GM12878 (cell line): ENCODE data around the gene GAGE2A. TPM values are rescaled to one million over a fixed set of nuclear protein-coding genes. Genes with fewer than 3 reads are reported as not detected.
"Not testable (repeated sequence)": the region's sequence is repeated elsewhere in the genome, so short reads cannot be mapped to it uniquely, and the experiment has no call there.

ENCODE experiments used
- ATAC-seq: fragments of 200-7000 bp; cut with Tn5 transposase; 3 replicates; pipeline ENCODE4 v1.9.1; 2020; ENCODE audit warnings: mild to moderate bottlenecking, moderate library complexity
- BruUV-seq: library from RNA; stranded (reverse); fragments of 400-500 nt; replicated peaks from 2 replicates; lab custom pipeline; 2021; lab: Mats Ljungman, UMichigan
- CTCF ChIA-PET: fragments of 300-600 bp; sonication (Branson Sonifier 250); formaldehyde crosslinking; extraction: SDS; loops from one replicate; lab custom pipeline; 2021; ENCODE audit warnings: inconsistent platforms; lab: Yijun Ruan, JAX
- POLR2A ChIA-PET: fragments of 350-600 bp; formaldehyde crosslinking; extraction: SDS; loops from one replicate; lab custom pipeline; 2021; ENCODE audit warnings: inconsistent platforms; lab: Charles Lee
- RAD21 ChIA-PET: fragments of 300-600 bp; sonication (Branson Sonifier 250); formaldehyde crosslinking; loops from one replicate; lab custom pipeline; 2023; ENCODE audit warnings: antibody characterized with exemption; ENCODE audit not compliant: unreplicated experiment; lab: Charles Lee
- SMC1A ChIA-PET: fragments of 300-600 bp; sonication (Branson Sonifier 250); formaldehyde crosslinking; loops from one replicate; lab custom pipeline; 2023; ENCODE audit not compliant: unreplicated experiment, uncharacterized antibody; lab: Charles Lee
- DNase-seq: peaks from one replicate; pipeline ENCODE4 v3.0.0-alpha.2; 2011; ENCODE audit warnings: low read depth, low spot score
- FAIRE-seq: peaks from 3 replicates; lab custom pipeline; 2011; peaks lifted over from hg19 to GRCh38; lab: Jason Lieb, UNC
- H2AFZ ChIP-seq: 2 replicates; pipeline ENCODE4 v1.6.0; 2011; ENCODE audit warnings: low read depth, low read length, control low read depth; ENCODE audit not compliant: control insufficient read depth
- H3K27ac ChIP-seq: 2 replicates; pipeline ENCODE4 v1.5.1; 2011; ENCODE audit warnings: control low read depth; ENCODE audit not compliant: control insufficient read depth, insufficient read depth
- H3K27me3 ChIP-seq, 2 experiments: replicated peaks in 1 of 2; 2 replicates each; pipeline versions ENCODE4 v1.6.0 to v1.6.1; 2011; ENCODE audit warnings: low read length in 1 of 2; ENCODE audit not compliant: control insufficient read depth in 2 of 2, insufficient read depth in 2 of 2
- H3K36me3 ChIP-seq, 2 experiments: 2 replicates each; pipeline ENCODE4 v1.5.1; 2011; ENCODE audit warnings: low read length in 1 of 2; ENCODE audit not compliant: control insufficient read depth in 2 of 2, insufficient read depth in 2 of 2
- H3K4me1 ChIP-seq: 2 replicates; pipeline ENCODE4 v1.6.1; 2011; ENCODE audit warnings: mild to moderate bottlenecking, low read length, moderate library complexity, mixed read lengths; ENCODE audit not compliant: control insufficient read depth, insufficient read depth
- H3K4me2 ChIP-seq: 2 replicates; pipeline ENCODE4 v1.6.0; 2011; ENCODE audit warnings: control low read depth; ENCODE audit not compliant: control insufficient read depth, insufficient read depth
- H3K4me3 ChIP-seq: fragments of 200-600 bp; sonication (generic); 2 replicates; pipeline ENCODE4 v1.5.1; 2016
- H3K79me2 ChIP-seq: 2 replicates; pipeline ENCODE4 v1.6.0; 2011; ENCODE audit warnings: low read length; ENCODE audit not compliant: control insufficient read depth, insufficient read depth
- H3K9ac ChIP-seq: 2 replicates; pipeline ENCODE4 v1.8.0; 2011; ENCODE audit warnings: low read length, control low read depth, mixed read lengths; ENCODE audit not compliant: control insufficient read depth, insufficient read depth
- H3K9me3 ChIP-seq: replicated peaks from 3 replicates; pipeline ENCODE4 v1.5.1; 2011; ENCODE audit warnings: mild to moderate bottlenecking, low read length; ENCODE audit not compliant: control insufficient read depth, insufficient read depth
- H4K20me1 ChIP-seq: 2 replicates; pipeline ENCODE4 v1.6.0; 2011; ENCODE audit not compliant: control insufficient read depth, insufficient read depth
- WGBS: methylation state at CpG from one replicate; pipeline ENCODE4 v1.1.6; 2016; ENCODE audit warnings: low lambda C conversion rate; ENCODE audit not compliant: insufficient replicate concordance, insufficient coverage; ENCODE audit errors: missing lambda C conversion rate; 5-methylcytosine and 5-hydroxymethylcytosine counted together
- in situ Hi-C: fragments of 300-500 bp; cut with MboI; formaldehyde crosslinking; loops from 9 replicates; pipeline ENCODE4 v1.14.3; 2018; ENCODE audit warnings: mixed read lengths
- intact Hi-C: fragments of 100-400 bp; cut with micrococcal nuclease; formaldehyde crosslinking; loops from one replicate; pipeline ENCODE4 v1.14.2; 2022; ENCODE audit not compliant: unreplicated experiment
- polyA plus RNA-seq, 11 experiments: library from polyadenylated mRNA; depleted of rRNA in 4 of 11; unstranded in 6 of 11; stranded (reverse) in 5 of 11; fragments of >200 nt; fragmentation: Nextera tagmentation in 4 of 11; fragmentation: Illumina TruSeq in 1 of 11; extraction: Ambion mirVana in 4 of 11; extraction: Trizol in 1 of 11; gene quantifications; 1 replicate in 1 of 11; 2 replicates in 10 of 11; pipeline versions ENCODE4 v1.2.1 to v1.2.3, GENCODE V29; 2011 to 2016; ENCODE audit warnings: inconsistent platforms in 2 of 11, missing spikeins in 2 of 11, low read depth in 1 of 11
- total RNA-seq, 4 experiments: library from RNA; depleted of rRNA in 3 of 4; stranded (reverse); fragments of >200 nt in 3 of 4; fragmentation: Illumina TruSeq in 1 of 4; extraction: Trizol in 1 of 4; gene quantifications; 2 replicates each; pipeline versions ENCODE4 v1.2.1 to v1.2.3, GENCODE V29; 2013 to 2021

GAGE2A gene
- total and polyA plus RNA-seq, 10 of the 15 experiments (the other 5 are each of a cell fraction or from before 2014, with no cell fraction given) = 0.56 TPM; not detected in 9

DNA sequence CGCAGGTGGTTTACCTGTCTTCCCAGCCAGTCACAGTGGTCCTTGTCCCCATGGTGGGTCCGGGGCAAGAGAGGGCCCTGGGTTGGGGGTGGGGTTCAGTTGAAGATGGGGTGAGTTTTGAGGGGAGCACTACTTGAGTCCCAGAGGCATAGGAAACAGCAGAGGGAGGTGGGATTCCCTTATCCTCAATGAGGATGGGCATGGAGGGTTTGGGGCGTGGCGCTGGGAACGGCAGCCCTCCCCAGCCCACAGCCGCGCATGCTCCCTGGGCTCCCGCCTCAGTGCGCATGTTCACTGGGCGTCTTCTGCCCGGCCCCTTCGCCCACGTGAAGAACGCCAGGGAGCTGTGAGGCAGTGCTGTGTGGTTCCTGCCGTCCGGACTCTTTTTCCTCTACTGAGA is 9.6 kb upstream of the GAGE2A start, which contains the start of gene GAGE12H:
Gene GAGE12H (plus strand): TSS at position 301 of the 400 bp plus-strand sequence. CDS start 1,155 bp downstream, outside the sequence.
- in situ Hi-C loops, H4K20me1 ChIP-seq, SMC1A ChIA-PET, H2AFZ ChIP-seq, H3K4me1 ChIP-seq, BruUV-seq, H3K9me3 ChIP-seq, H3K27ac ChIP-seq, H3K9ac ChIP-seq, H3K79me2 ChIP-seq, FAIRE-seq, H3K36me3 ChIP-seq, H3K27me3 ChIP-seq, CTCF ChIA-PET, RAD21 ChIA-PET, H3K4me3 ChIP-seq, POLR2A ChIA-PET, intact Hi-C loops, H3K4me2 ChIP-seq, DNase-seq, ATAC-seq: not testable (repeated sequence)
- WGBS = no CpG with 5 or more reads among the region's 16 CpGs

DNA sequence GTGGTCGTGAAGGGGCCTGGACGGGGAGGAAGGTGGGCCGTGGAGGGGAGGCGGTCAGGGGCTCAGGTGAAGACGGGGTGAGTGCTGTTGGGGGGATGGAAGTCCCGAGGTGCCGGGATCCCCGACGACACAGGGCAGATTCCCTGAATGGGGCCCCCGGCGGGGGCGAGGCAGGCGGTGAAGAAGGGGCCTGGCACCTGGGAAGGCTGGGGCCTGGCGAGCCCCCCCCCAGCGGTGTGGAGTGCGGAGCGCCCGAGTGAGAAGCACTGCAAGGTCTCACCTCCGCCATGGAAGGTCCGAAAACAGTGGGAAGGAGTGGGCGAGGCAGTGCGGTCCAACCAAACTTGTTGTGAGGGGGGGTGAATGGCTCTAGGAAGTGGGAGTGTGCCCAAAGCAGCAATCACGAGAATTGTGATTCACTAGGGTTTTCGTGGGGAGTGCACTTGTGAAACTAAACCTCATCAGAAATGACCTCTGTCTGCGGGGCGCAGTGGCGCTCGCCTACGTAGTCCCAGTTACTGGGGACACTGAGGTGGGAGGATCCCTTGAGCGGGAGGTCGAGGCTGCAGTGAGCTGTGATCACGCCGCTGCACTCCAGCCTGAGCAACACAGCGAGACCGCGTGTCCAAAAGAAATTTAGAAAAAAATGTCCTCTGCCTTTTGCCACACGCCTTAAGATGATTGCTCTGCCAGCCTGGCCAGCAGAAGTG is 628 bp downstream of the GAGE2A start:
- H3K27ac ChIP-seq, H3K4me1 ChIP-seq, DNase-seq, H3K27me3 ChIP-seq, H3K36me3 ChIP-seq, SMC1A ChIA-PET, BruUV-seq, ATAC-seq, H3K4me2 ChIP-seq, H3K9me3 ChIP-seq, in situ Hi-C loops, H3K9ac ChIP-seq, H2AFZ ChIP-seq, FAIRE-seq, H4K20me1 ChIP-seq, RAD21 ChIA-PET, H3K79me2 ChIP-seq, CTCF ChIA-PET, POLR2A ChIA-PET, H3K4me3 ChIP-seq, intact Hi-C loops: not testable (repeated sequence)
- 70% methylated on average over 29 of the region's 37 CpGs for WGBS

DNA sequence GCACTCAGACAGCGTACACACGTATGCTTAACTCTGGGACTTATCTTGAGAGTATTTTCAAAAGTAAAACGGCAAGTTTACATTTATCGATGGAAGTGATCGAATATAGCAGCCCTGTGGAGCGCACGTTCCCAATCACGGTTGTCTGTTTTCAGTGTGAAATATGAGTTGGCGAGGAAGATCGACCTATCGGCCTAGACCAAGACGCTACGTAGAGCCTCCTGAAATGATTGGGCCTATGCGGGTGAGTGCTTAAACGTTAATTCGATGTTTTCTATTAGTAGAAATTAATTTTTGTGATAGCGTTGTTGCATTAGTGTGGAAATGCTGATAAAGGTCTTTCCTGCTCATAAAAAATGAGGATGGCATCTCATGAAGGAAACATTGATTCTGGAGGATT is 1.2 kb downstream of the GAGE2A start:
- SMC1A ChIA-PET, H2AFZ ChIP-seq, H4K20me1 ChIP-seq, CTCF ChIA-PET, H3K9ac ChIP-seq, FAIRE-seq, in situ Hi-C loops, H3K4me2 ChIP-seq, RAD21 ChIA-PET, POLR2A ChIA-PET, BruUV-seq, intact Hi-C loops, DNase-seq, ATAC-seq, H3K27ac ChIP-seq, H3K36me3 ChIP-seq, H3K79me2 ChIP-seq, H3K9me3 ChIP-seq, H3K27me3 ChIP-seq, H3K4me1 ChIP-seq, H3K4me3 ChIP-seq: not testable (repeated sequence)
- 66% methylated on average over 12 of the region's 17 CpGs for WGBS

DNA sequence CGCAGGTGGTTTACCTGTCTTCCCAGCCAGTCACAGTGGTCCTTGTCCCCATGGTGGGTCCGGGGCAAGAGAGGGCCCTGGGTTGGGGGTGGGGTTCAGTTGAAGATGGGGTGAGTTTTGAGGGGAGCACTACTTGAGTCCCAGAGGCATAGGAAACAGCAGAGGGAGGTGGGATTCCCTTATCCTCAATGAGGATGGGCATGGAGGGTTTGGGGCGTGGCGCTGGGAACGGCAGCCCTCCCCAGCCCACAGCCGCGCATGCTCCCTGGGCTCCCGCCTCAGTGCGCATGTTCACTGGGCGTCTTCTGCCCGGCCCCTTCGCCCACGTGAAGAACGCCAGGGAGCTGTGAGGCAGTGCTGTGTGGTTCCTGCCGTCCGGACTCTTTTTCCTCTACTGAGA is 9.4 kb downstream of the GAGE2A start, which contains the start of gene GAGE1:
Gene GAGE1 (plus strand): TSS at position 301 of the 400 bp plus-strand sequence. CDS start 1,155 bp downstream, outside the sequence.
- H3K27me3 ChIP-seq, in situ Hi-C loops, H3K79me2 ChIP-seq, FAIRE-seq, H2AFZ ChIP-seq, POLR2A ChIA-PET, H3K9me3 ChIP-seq, H3K36me3 ChIP-seq, CTCF ChIA-PET, H4K20me1 ChIP-seq, RAD21 ChIA-PET, ATAC-seq, H3K4me2 ChIP-seq, DNase-seq, H3K4me3 ChIP-seq, intact Hi-C loops, H3K27ac ChIP-seq, BruUV-seq, SMC1A ChIA-PET, H3K4me1 ChIP-seq, H3K9ac ChIP-seq: not testable (repeated sequence)
- no CpG with 5 or more reads among the region's 16 CpGs for WGBS
